Lung microvascular endothelial cell (primary cell): ENCODE measurements around the gene INPPL1. TPM values are rescaled to one million over a fixed set of nuclear protein-coding genes. Genes with fewer than 3 reads are reported as not detected.
A peak's percentile ranks its signal among the peaks of the same experiment; 100 is the strongest.
"Not testable (repeated sequence)": the region's sequence is repeated elsewhere in the genome, so short reads cannot be mapped to it uniquely, and the experiment has no call there.

Source experiments
- DNase-seq, 2 donors: peaks; one replicate each; pipeline versions ENCODE4 v3.0.0 to v3.0.0-alpha.2; 2010; ENCODE audit warnings: low read depth in 2 of 2
- total RNA-seq: library from RNA; depleted of rRNA; stranded (reverse); fragments of >200 nt; gene quantifications from 2 replicates; pipeline ENCODE4 v1.2.1, GENCODE V29; 2014

The INPPL1 gene
- total RNA-seq, 1 donor from 2014 or later: 38.5 TPM

DNA sequence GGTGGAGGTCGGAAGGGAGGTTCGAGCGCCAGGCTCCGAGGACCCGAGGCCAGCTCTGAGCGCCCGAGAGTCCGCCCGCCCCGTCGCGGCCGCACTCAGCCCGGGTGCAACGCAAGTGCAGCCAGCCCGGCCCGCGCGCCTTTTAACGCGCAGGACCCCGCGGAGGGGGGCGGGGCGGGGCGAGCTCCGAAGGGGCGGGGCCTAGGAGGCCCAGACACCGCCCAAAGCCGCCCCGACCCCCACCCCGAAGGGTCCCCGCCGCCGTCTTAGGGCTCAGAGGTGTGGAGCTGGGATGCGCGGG, 19.4 kb downstream of the INPPL1 start, which contains the start of gene PHOX2A:
PHOX2A (minus strand) TSS at position 117 of the 301 bp plus-strand sequence. CDS start 172 bp downstream, outside the sequence.
- DNase-seq: no peak

DNA sequence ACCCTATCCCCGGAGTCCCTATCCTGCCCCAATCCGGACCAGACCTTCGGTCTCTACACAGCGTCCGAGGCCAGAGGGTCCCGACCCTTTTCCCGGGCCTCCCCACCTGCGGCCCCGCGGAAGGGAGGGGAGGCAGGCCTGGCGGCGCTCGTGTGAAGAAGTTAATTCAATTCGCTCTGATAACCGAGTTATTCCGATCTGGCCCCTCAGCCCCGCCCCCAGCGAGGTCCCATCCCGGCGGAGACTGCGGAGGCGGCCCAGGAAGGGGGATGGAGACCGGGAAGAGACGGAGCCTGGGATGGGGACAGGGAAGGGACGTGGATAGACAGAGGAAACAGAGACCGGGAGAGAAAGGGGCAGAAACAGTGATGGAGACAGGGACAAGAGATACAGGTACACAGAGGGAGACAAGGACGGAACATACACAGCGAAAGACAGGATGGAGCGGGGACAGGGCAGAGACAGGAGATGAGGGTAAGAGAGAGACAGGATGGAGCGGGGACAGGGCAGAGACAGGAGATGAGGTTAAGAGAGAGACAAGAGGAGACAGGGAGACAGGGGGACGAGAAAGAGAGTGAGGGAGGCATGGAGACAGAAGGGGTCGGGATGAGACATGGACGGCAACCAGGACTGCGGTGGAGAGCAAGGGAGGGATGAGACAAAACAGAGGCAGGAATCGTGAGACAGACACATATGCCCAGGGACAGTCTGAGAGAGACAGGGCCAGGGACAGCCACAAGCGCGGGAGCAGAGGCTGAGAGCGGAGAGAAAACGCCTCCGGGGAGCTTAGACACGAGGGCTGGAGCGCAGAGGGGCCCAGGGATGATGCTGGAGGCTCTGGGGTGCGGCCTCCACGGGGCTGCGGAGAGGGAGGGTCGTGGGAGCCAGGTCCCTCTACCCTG, 20.0 kb downstream of the INPPL1 start:
- no peak for DNase-seq

DNA sequence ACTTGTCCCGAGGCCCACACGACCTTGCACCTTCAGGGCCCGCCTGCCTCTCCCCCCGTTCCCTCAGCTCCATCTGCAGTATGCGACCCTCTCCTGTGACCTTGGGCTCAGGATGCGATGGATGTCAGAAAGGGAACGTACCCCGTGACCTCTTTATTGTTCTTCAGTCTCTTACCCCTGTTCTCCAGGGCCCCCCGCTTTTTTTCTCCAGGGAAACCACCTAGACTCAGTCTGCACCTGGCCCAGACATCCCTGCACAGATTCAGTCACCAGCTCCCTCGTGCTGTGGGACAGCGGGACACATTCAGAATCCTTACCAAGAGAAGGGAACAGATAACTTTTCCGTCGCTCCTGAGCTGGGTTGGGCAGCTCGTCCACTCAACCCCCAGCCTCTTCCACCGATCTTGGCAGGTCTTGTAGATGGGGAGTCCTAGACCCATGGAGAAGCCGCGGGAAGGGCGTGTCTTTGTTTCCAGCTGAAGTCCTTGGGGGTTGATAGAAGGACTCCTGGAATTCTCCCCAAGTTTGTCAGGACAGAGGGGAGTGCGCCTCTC, 20.8 kb downstream of the INPPL1 start:
- DNase-seq: no peak

DNA sequence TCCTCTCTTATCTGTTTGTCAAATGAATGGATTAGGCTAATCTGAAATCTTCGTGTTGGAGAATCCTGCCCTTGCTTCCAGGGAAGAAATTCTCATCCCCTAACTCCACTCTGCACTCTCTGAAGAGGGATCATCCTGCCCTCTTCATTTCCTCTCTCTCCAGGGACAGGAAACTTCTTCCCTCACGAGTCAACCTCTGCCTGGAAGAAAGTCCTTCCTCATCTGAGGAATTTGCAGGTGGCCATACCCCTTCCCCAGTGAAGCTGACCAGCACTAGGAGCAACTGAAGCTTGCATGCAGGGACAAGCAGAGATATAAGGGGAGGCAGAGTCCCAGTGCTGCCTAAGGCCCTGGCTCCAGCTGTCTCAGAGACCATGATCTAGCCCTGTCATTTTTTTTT, 23.0 kb downstream of the INPPL1 start:
- no peak for DNase-seq

DNA sequence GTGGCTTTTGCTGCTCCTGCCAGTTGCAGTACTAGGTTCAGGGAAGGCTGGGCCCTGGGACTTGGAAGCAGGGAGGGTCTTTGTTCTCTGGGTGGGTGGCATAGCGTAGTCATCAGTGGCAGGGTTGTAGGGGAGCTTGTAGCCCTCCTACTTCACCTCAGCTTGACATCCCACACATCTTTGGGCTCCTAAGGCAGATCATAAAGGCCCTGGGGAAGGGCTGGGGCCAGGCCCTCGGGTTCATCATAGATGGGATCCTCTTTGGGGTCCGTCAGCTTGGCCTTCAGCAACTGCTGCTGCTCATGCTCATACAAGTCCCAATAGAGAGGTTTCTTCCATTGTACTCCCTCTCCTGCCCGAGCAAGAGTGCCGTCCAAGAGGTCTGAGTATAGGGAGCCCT, 25.4 kb downstream of the INPPL1 start:
- no peak for DNase-seq

DNA sequence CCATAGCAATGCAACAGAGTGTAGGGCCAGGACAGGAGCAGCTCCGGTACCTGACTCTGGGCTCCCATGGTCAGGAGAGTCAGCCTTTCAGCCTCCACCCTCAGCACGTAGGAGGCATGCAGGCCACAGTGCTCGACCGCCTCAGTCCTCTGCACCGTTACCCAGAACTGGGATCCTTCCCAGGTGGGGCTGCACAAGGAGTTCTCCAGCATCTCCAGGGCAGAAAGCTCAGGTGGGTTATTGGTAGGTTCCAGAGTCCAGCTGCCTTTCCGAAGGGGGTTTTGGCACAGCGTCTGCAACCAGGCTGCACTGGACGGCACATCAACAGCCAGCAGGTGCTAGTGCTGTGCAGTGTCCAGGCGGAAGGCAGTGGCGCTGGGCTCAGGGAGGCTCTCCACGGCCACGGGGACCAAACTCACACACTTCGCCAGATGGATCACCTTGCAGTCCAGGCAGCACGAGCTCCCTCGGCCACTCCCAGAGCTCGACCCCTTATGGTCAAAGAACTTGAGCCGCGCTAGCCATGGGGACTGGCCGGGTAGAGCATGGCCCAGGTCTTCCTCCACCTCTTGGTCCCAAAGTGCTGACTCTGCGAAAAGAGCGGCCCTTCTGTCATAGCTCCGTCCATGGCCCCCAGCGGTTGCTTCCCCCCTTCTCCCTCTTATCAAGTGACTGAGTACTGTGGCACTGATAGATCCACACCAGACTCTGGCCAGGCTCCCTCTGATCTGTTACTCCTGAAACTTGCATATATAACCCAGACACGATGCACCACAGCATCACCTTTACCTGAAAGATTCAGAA, 26.3 kb downstream of the INPPL1 start:
- DNase-seq: no peak

DNA sequence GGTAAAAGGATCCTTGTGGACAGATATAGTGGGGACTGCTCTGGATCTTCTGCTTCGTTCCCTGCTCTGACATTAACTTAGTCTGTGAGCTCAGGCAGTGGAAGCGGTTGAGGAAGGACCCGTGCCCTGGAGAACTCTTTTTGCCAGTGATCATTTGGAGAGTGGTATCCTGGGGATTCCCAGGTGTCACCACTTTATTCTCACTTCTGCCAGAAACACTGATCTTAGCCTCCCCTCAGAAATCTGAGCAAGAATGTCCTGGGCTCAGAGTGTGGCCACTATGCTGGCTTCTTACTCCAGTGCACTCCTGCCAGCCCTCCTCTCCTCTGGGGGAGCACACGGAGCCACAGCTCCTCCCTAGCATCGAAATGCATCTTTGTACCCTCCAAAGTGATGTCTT, 27.0 kb downstream of the INPPL1 start:
- no peak for DNase-seq

DNA sequence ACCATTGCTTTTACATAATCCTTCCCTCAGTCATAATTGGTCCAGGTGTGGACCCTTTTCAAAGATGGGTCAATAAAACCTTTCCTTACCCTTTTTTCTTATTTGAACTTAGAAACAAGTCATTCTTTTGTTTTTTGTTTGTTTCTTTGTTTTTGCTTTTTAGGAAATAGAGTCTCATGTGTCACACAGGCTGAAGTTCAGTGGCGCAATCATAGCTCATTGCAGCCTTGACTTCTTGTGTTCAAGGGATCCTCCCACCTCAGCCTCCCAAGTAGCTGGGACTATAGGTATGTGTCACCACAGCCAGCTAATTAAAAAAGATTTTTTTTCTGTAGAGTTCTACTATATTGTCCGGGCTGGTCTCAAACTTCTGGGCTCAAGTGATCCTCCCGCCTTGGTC, 28.8 kb downstream of the INPPL1 start:
- no peak for DNase-seq

DNA sequence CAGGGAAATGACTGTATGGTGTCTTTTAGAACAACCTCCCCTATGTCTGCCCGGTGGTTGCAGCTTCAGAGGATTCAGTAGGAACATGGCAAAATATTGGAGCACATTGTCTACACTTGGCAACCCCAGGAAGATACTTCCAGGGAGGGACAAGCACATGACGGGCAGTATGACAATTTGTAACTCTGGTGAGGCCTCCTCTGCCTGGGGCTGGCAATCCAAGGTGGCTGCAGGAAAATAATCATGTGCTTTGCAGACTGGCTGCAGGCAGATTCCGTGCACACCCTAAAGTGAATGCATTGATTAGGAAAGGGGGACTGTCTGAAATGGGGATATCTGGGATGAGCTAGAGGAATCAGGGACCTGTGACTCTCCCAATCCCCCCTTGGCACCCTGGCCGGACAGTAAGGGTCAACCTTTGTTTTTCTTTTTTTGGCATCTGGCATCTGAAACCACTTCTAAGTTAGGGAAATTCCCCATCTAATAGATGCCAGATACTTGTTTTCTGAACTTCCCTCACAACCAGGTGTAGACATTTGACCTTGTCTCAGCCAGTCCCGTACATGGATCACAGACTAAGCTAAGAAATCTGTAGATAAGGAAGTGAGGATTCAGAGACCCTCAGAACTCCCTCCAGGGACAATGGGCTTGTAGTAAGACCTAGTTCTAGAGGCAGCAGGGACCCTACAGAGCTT, 29.9 kb downstream of the INPPL1 start:
- no peak for DNase-seq

DNA sequence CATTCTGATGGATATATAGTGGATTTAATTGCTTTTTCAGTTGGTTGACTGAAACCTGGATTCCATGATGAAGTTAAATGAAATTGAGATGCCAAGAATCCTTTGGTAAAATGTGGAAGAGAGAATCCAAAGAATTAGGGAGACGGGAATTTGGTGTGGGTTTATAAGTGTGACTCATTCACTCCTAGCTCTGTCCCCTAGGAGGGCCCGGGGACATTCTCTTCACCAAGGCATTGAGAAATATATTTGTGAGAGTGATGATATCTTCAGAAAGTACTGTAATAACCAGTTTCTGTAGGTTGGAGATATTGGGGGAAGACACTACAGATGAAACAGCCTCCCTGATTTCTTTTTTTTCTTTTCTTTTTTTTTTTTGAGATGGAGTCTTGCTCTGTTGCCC, 33.0 kb downstream of the INPPL1 start:
- DNase-seq: no peak

DNA sequence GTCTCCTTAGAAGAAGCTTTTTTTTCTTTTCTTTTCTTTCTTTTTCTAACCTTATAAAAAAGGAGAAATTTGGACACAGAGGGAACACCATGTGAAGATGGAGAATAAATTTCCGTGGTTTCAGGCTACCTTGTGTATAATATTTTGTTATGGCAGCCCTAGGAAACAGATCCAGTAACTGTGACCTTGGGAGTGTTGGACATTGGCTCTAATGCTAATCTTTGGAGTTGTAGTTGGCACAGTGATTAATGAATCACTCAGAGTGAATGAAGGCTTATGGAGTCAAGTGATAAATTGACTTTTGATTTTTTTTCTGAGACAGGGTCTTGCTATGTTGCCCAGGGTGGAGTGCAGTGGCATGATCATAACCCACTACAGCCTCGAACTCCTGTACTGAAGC, 34.9 kb downstream of the INPPL1 start:
- no peak for DNase-seq

DNA sequence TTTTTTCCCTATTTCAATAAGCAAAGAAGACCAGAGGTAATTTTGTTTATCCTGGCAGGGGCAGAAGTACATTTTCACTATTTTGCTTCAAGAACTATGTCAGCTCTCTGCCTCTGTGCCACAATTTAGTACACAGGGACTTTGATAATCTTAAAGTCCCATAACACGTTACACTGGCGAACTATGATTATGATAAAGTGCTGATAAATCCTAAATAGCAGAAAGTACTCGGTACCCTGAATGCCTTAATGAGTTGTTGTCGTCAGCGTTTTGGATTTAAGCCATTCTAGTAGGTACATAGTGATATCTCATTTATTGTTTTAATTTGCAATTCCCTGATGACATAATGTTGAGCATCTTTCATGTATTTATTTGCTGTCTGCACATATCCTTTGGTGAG, 36.0 kb downstream of the INPPL1 start:
- DNase-seq: no peak

DNA sequence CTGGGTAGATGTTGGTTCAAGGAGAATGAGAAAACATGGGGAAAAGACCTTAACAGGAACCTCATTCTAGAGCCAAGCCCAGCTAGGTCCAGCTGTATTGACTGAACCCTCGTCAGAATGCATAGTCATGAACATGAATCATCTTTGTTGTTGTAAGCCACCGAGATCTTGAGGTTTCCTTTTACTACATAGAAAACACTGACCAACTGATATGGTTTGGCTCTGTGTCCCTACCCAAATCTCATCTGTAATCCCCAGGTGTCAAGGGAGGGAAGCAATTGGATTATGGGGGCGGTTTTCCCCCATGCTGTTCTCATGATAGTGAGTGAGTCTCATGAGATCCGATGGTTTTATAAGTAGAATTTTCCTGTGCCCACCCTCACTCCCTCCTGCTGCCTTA, 38.8 kb downstream of the INPPL1 start:
- DNase-seq: peak in 1 of 2 donors; percentile 64

DNA sequence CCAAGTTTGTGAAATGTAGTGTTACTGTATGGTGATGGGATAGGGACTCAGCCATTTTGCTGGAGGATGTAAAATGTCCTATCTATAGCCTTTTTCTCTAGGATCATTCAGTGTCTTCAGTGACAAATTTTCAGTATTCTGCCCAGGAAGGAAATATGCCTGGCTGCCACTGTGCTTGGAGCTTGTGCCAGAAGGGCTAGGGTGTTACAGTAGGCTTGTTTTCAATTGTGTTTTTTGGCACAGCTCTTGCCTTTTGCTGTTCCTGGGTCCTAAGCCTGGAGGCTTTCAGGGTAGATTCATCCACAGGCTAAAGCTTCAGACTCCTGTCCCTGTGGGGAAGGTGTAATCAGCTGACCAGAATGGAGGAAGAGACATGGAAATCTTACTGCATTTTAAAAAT, 41.4 kb downstream of the INPPL1 start:
- DNase-seq: no peak

DNA sequence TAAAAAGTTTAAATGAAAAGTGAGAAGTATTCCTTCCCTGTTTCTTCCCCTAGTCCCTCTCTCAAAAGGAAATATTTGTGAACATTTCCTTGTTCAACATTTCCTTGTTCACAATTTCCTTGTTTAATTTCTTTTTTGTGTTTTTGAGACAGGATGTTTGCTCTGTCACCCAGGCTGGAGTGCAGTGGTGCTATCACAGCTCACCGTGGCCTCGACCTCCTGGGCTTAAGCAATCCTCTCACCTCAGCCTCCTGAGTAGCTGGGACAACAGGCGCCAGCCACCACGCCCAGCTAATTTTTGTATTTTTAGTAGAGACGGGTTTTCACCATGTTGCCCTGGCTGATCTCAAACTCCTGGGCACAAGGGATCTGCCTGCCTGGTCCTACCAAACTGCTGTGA, 42.4 kb downstream of the INPPL1 start:
- not testable (repeated sequence) for DNase-seq

DNA sequence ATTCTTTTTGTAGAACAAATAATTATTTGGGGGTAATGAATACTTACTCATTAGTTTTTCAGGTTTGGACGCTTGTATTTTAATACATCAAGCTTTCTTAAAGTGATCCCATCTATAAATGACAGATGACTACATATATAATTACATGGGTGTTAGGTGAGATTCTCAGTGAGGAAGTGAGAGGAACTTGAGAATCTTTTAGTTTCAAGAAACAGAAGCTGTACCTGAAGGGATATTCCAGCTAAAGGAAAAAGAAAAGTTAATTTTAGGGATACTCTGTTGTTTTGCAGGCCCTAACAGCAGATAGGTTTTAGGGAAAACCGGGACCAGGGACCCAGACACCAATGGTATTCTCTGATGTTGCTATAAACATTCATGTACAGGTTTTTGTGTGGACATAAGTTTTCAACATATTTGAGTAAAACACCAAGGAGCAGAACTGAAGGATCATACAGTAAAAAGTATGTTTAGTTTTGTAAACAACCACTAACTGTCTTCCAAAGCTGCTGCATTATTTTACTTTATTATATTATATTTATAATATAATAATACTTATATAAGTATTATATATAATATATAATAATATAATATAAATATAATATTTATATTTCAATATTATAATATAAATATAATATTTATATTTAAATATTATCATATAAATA, 43.5 kb downstream of the INPPL1 start:
- DNase-seq: no peak

DNA sequence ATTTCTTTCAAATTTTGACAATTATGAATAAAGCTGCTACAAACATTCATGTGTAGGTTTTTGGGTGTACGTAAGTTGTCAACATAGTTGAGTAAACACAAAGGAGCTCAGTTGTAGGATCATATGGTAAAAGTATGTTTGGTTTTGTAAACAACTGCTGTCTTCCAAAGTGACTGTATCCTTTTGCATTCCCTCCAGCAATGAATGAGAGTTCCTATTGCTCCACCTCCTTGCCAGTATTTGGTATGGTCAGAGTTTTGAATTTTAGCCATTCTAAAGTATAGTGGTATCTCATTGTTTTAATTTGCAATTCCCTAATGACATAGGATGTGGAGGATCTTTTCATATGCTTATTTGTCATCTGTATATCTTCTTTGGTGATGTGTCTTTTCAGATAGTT, 47.4 kb downstream of the INPPL1 start:
- no peak for DNase-seq

DNA sequence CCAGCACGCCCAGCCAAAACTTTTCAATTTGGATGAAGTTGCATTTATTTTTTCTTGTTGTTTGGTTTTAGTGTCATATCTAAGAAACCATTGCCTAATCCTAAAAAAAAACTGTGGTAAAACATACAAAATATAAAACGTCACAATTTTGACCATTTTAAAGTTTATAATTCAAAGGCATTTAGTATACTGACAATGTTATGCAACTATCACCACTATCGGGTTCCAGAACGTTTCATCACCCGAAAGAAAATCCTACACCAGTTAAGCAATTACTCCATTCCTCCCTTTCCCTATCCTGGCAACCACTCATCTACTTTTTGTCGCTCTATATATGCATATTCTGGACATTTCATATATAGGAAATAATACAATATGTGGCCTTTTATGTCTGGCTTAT, 49.9 kb downstream of the INPPL1 start:
- no peak for DNase-seq

DNA sequence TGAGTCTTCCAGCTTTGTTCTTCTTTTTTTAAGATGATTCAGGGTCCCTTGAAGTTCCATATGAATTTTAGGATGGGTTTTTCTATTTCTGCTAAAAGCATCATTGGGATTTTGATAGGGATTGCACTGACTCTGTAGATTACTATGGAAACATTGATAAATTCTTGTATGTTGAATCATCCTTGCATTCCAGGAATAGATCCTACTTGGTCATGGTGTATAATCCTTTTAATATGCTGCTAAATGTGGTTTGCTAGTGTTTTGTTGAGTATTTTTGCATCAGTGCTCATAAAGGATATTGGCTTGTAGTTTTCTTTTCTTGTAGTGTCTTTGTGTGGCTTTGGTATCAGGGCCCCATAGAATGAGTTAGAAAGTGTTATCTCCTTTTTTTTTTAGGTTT, 54.3 kb downstream of the INPPL1 start:
- no peak for DNase-seq

DNA sequence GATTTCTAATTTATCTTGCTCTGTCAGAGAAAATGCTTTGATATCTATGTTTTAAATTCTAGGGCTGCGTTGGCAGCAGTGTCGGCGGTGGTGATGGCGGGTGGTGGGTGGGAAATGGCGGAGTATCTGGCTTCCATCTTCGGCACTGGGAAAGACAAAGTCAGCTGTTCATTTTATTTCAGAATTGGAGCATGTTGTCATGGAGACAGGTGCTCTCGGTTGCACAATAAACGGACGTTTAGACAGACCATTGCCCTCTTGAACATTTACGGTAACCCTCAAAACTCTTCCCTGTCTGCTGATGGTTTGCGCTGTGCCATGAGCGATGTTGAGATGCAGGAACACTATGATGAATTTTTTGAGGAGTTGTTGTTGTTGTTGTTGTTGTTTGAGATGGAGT, 55.5 kb downstream of the INPPL1 start:
- DNase-seq: no peak

DNA sequence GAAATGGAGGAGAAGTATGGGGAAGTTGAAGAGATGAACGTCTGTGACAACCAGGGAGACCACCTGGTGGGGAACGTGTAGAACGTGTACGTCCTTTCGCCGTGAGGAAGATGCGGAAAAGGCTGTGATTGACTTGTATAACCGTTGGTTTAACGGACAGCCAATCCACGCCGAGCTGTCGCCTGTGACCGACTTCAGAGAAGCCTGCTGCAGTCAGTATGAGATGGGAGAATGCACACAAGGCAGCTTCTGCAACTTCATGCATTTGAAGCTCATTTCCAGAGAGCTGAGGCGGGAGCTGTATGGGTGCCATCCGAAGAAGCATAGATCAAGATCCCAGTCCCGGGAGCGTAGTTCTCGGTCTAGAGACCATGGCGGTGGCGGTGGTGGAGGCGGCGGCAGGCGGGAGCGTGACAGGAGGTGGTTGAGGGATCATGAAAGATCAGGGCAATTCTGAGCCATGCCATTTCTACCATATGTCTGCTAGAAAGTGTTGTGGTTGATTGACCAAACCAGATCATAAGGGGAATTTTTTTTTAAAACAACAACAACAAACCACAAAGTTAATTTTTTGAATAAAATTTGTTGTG, 56.3 kb downstream of the INPPL1 start:
- no peak for DNase-seq
